ENCODE measurements around the gene SELENON.

Gene SELENON

DNA sequence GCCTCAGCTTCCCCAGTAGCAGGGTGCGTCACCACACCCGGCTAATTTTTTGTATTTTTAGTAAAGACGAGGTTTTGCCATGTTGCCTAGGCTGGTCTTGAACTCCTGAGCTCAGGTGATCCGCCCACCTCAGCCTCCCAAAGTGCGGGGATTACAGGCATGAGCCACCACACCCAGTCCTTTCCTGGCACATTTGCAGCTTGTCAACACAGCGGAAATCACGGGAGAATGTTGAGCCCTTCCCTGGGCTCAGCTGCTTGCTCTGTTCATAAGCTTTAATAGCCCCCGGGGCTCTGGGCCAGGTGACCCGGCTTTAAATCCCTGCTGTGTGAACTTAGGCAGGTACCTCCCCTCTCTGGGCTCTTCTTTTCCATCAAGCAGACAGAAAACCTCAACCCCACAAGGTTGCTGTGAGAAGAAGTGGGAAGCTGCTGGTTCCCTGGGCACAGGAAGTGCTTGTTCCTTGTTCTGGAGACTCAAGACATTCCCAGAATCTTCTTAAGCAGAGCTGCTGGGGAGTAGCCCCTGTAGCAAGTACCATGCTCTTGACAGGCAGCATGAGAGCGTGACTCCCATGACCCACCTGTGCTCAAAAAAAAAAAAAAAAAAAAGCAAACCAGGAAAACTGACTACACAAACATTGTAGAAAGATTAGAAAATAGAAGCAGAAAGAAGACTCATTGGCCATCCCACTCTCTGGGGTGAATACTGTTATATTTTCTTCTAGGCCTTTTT, 14.5 kb upstream of the SELENON start:
- Histone ChIP-seq H4K20me1 (ENCODE audit: insufficient read depth) (no peaks in the 10 kb centered on the region), H3K4me3 (IDR thresholded peaks at IDR 0.05; ENCODE audit: insufficient read depth, low read depth, low read length) (no peak overlapping the region), H2AFZ (ENCODE audit: low read depth) (no peak overlapping the region), H3K79me2 (ENCODE audit: insufficient read depth, low read depth) (no peaks in the 10 kb centered on the region), H3K27ac (no peak overlapping the region), H3K4me2 (no peak overlapping the region), H3K9ac (no peak overlapping the region), H3K36me3 (ENCODE audit: insufficient read depth) (no peaks in the 10 kb centered on the region), H3K4me1 (ENCODE audit: low read depth, poor library complexity, severe bottlenecking) (peaks cover 49% of the 10 kb centered on the region), H3K27me3 (ENCODE audit: insufficient read depth, low read depth) (no peaks in the 10 kb centered on the region)
- TF ChIP-seq, protein P1, sequence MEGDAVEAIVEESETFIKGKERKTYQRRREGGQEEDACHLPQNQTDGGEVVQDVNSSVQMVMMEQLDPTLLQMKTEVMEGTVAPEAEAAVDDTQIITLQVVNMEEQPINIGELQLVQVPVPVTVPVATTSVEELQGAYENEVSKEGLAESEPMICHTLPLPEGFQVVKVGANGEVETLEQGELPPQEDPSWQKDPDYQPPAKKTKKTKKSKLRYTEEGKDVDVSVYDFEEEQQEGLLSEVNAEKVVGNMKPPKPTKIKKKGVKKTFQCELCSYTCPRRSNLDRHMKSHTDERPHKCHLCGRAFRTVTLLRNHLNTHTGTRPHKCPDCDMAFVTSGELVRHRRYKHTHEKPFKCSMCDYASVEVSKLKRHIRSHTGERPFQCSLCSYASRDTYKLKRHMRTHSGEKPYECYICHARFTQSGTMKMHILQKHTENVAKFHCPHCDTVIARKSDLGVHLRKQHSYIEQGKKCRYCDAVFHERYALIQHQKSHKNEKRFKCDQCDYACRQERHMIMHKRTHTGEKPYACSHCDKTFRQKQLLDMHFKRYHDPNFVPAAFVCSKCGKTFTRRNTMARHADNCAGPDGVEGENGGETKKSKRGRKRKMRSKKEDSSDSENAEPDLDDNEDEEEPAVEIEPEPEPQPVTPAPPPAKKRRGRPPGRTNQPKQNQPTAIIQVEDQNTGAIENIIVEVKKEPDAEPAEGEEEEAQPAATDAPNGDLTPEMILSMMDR (conservative IDR thresholded peaks at IDR 0.05; ENCODE audit: low read depth, low read length), result no peak

DNA sequence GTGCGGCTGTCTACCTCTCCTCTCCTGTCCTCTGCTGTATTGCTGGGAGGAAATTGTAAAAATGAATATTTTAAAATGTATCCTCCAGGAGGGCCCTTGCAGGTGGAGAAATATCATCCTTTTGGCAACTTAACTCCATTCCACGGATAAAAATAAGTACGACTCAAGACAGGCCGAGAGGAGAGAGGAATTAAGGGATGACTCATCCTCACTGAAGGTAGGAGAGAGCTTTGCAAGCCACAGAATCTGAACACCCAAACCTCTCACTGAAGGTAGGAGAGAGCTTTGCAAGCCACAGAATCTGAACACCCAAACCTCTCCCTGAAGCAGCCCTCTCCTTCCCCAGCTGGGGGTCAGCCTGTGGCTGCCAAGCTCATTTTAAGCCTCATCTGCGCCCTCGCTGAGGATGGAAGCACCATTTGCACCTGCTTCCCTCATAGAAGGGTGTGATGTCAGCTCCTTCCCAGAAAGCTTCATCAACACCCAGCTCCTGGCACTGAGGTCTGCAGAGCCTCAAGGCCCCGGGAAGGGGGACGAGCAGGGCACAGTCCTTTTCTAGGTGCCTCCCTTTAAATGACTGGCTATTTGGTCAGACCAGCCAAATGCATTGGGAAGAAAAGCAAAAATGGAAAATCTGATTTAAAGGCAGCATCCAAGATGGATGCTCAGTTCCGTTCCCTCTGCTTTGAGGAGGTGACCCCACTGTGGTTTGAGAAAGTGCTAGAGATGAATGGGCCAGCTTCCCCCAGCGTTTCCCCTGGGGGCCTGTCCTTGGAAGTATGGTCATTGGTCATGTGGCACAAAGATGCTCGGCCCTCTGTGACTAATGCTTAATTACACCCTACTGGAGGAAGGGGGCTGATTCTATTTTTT, 12.9 kb upstream of the SELENON start:
- Histone ChIP-seq H3K79me2 (ENCODE audit: insufficient read depth, low read depth) (no peaks in the 10 kb centered on the region), H3K9ac (no peak overlapping the region), H4K20me1 (ENCODE audit: insufficient read depth) (no peaks in the 10 kb centered on the region), H3K4me2 (peak overlapping the region; percentile 17; the same call in 1 of the 2 replicates), H3K36me3 (ENCODE audit: insufficient read depth) (no peaks in the 10 kb centered on the region), H3K27me3 (ENCODE audit: insufficient read depth, low read depth) (no peaks in the 10 kb centered on the region), H3K4me3 (IDR thresholded peaks at IDR 0.05; ENCODE audit: insufficient read depth, low read depth, low read length) (no peak overlapping the region), H3K27ac (peak overlapping the region; percentile 27; the same call in 1 of the 2 replicates), H3K4me1 (ENCODE audit: low read depth, poor library complexity, severe bottlenecking) (peaks cover 33% of the 10 kb centered on the region), H2AFZ (ENCODE audit: low read depth) (no peak overlapping the region)
- TF ChIP-seq, protein P1 (conservative IDR thresholded peaks at IDR 0.05; ENCODE audit: low read depth, low read length), result no peak

DNA sequence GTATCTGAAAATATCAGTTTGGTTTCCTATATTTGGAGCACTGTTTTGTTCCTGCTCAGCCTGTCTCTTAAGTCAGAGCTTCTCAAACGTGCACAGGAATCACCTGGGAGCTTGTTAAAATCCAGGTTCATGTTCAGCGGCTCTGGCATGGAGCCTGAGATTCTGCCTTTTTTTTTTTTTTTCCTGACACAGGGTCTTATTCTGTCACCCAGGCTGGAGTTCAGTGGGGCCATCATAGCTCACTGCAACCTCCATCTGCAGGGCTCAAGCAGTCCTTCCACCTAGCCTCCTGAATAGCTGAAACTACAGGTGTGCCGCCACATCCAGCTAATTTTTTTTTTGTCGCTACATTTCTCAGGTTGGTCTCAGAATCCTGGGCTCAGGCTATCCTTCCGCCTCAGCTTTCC, 12.2 kb upstream of the SELENON start:
- Histone ChIP-seq H4K20me1 (ENCODE audit: insufficient read depth) (no peaks in the 10 kb centered on the region), H3K27me3 (ENCODE audit: insufficient read depth, low read depth) (no peaks in the 10 kb centered on the region), H3K4me2 (no peak overlapping the region), H3K27ac (no peak overlapping the region), H3K4me1 (ENCODE audit: low read depth, poor library complexity, severe bottlenecking) (peaks cover 30% of the 10 kb centered on the region), H3K79me2 (ENCODE audit: insufficient read depth, low read depth) (no peaks in the 10 kb centered on the region), H2AFZ (ENCODE audit: low read depth) (no peak overlapping the region), H3K36me3 (ENCODE audit: insufficient read depth) (no peaks in the 10 kb centered on the region), H3K4me3 (IDR thresholded peaks at IDR 0.05; ENCODE audit: insufficient read depth, low read depth, low read length) (no peak overlapping the region), H3K9ac (no peak overlapping the region)
- TF ChIP-seq, protein P1 (conservative IDR thresholded peaks at IDR 0.05; ENCODE audit: low read depth, low read length), result no peak

DNA sequence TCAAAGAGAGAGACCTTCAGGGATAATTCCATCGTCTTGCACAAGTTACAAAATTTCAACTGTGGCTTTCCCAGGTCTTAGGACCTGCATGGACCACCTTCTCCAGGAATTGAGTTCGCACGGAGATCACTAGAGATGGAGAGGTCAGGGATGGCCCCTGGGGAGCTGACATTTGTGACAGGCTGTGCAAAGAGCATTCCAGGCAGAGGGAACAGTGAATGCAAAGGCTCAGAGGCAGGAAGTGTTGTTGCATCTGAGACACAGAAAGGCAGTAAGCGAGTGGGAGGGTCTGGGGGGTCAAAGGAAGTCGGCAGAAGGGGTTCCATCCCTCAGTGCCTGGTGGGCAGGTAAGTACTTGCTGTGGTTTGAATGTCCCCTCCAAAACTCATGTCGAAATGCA, 9.5 kb upstream of the SELENON start:
- Histone ChIP-seq H3K4me1 (ENCODE audit: low read depth, poor library complexity, severe bottlenecking) (peaks cover 50% of the 10 kb centered on the region), H3K4me3 (IDR thresholded peaks at IDR 0.05; ENCODE audit: insufficient read depth, low read depth, low read length) (no peak overlapping the region), H3K27ac (no peak overlapping the region), H4K20me1 (ENCODE audit: insufficient read depth) (no peaks in the 10 kb centered on the region), H2AFZ (ENCODE audit: low read depth) (no peak overlapping the region), H3K4me2 (no peak overlapping the region), H3K79me2 (ENCODE audit: insufficient read depth, low read depth) (no peaks in the 10 kb centered on the region), H3K27me3 (ENCODE audit: insufficient read depth, low read depth) (no peaks in the 10 kb centered on the region), H3K36me3 (ENCODE audit: insufficient read depth) (no peaks in the 10 kb centered on the region), H3K9ac (no peak overlapping the region)
- TF ChIP-seq, protein P1 (conservative IDR thresholded peaks at IDR 0.05; ENCODE audit: low read depth, low read length), result no peak

Data from KMS-11 (cell line).